H1 (cell line): Measurements from ENCODE around the gene DUSP10. TPM values are rescaled to one million over a fixed set of nuclear protein-coding genes. Genes with fewer than 3 reads are reported as not detected.

Experiments
- CTCF ChIA-PET: fragments of 300-600 bp; sonication (Branson Sonifier 250); formaldehyde crosslinking; loops from one replicate; lab custom pipeline; 2021; ENCODE audit not compliant: partially characterized antibody; lab: Charles Lee
- POLR2A ChIA-PET: fragments of 300-600 bp; sonication (Branson Sonifier 250); formaldehyde crosslinking; loops from one replicate; lab custom pipeline; 2021; ENCODE audit warnings: inconsistent platforms; ENCODE audit not compliant: partially characterized antibody; lab: Charles Lee
- DNase-seq, 2 experiments: peaks; one replicate each; pipeline versions ENCODE4 v3.0.0 to v3.0.0-alpha.2; 2010 to 2022; ENCODE audit warnings: low spot score in 2 of 2, low read depth in 1 of 2, mixed read lengths in 1 of 2
- FAIRE-seq: peaks from 2 replicates; lab custom pipeline; 2011; peaks lifted over from hg19 to GRCh38; lab: Jason Lieb, UNC
- H2AFZ ChIP-seq: 2 replicates; pipeline ENCODE4 v1.8.1; 2012; ENCODE audit warnings: low read length, inconsistent platforms
- H2AK5ac ChIP-seq: 2 replicates; pipeline ENCODE4 v1.6.1; 2013; ENCODE audit warnings: low read depth, low read length
- H2BK120ac ChIP-seq: replicated peaks from 2 replicates; pipeline ENCODE3; 2013; ENCODE audit warnings: low read depth, low read length, inconsistent platforms
- H2BK12ac ChIP-seq: 2 replicates; pipeline ENCODE4 v1.6.1; 2013; ENCODE audit warnings: low read depth, low read length
- H2BK15ac ChIP-seq: 2 replicates; pipeline ENCODE4 v1.6.1; 2013; ENCODE audit warnings: low read length
- H2BK20ac ChIP-seq: 2 replicates; pipeline ENCODE4 v1.6.1; 2013; ENCODE audit warnings: low read length
- H2BK5ac ChIP-seq: 2 replicates; pipeline ENCODE4 v1.6.1; 2013; ENCODE audit warnings: low read depth, low read length
- H3K14ac ChIP-seq: 2 replicates; pipeline ENCODE4 v1.6.1; 2013; ENCODE audit warnings: inconsistent platforms; ENCODE audit not compliant: insufficient read length
- H3K18ac ChIP-seq: 2 replicates; pipeline ENCODE4 v1.6.1; 2013; ENCODE audit warnings: low read length; ENCODE audit errors: extremely low read depth
- H3K23ac ChIP-seq: 2 replicates; pipeline ENCODE4 v1.6.1; 2013; ENCODE audit warnings: inconsistent platforms; ENCODE audit not compliant: insufficient read length
- H3K23me2 ChIP-seq: 2 replicates; pipeline ENCODE4 v1.6.1; 2013; ENCODE audit warnings: low read depth, low read length
- H3K27ac ChIP-seq: 2 replicates; pipeline ENCODE4 v1.6.1; 2011; ENCODE audit warnings: low read depth, low read length, inconsistent platforms
- H3K27me3 ChIP-seq, 4 experiments: replicated peaks in 1 of 4; 1 replicate in 1 of 4; 2 replicates in 3 of 4; pipeline versions ENCODE4 v1.6.1 to v1.8.1; 2011 to 2013; ENCODE audit warnings: low read length in 3 of 4, mild to moderate bottlenecking in 3 of 4, inconsistent platforms in 2 of 4, mixed read lengths in 2 of 4, moderate library complexity in 1 of 4; ENCODE audit not compliant: control insufficient read depth in 3 of 4, insufficient read depth in 3 of 4; ENCODE audit errors: extremely low read depth in 1 of 4
- H3K36me3 ChIP-seq, 4 experiments: 2 replicates each; pipeline versions ENCODE4 v1.6.1 to v1.8.1; 2011 to 2013; ENCODE audit warnings: mild to moderate bottlenecking in 4 of 4, low read length in 3 of 4, moderate library complexity in 2 of 4, control low read depth in 1 of 4, inconsistent platforms in 1 of 4; ENCODE audit not compliant: insufficient read depth in 4 of 4, control insufficient read depth in 2 of 4
- H3K4ac ChIP-seq: replicated peaks from 2 replicates; pipeline ENCODE3; 2013; ENCODE audit warnings: low read length, low read depth, mixed read lengths, inconsistent platforms; ENCODE audit not compliant: insufficient read length
- H3K4me1 ChIP-seq, 4 experiments: replicated peaks in 1 of 4; 1 replicate in 1 of 4; 2 replicates in 3 of 4; pipeline versions ENCODE4 v1.6.1 to v1.8.1; 2011 to 2013; ENCODE audit warnings: low read length in 3 of 4, inconsistent platforms in 2 of 4, mixed read lengths in 1 of 4; ENCODE audit not compliant: insufficient read depth in 4 of 4, control insufficient read depth in 3 of 4
- H3K4me2 ChIP-seq, 2 experiments: 2 replicates each; pipeline versions ENCODE4 v1.6.1 to v1.8.1; 2011 to 2013; ENCODE audit warnings: low read depth in 2 of 2, low read length in 2 of 2, control low read depth in 1 of 2, inconsistent platforms in 1 of 2, mild to moderate bottlenecking in 1 of 2; ENCODE audit not compliant: insufficient read depth in 1 of 2
- H3K4me3 ChIP-seq, 4 experiments: fragments of 200-600, 300-600 bp in 1 of 4; sonication (generic), shearing (Covaris generic), sonication (Bioruptor Twin) in 1 of 4; 2 replicates each; pipeline versions ENCODE4 v1.5.1 to v1.8.1; 2011 to 2016; ENCODE audit warnings: low read length in 4 of 4, low read depth in 3 of 4, control low read depth in 2 of 4, inconsistent platforms in 2 of 4, mild to moderate bottlenecking in 2 of 4, mixed read lengths in 1 of 4, moderate library complexity in 1 of 4; ENCODE audit not compliant: insufficient read depth in 2 of 4; ENCODE audit errors: extremely low read depth in 1 of 4
- H3K56ac ChIP-seq: replicated peaks from 2 replicates; pipeline ENCODE3; 2013; ENCODE audit warnings: low read depth, mild to moderate bottlenecking, mixed read lengths, low read length, inconsistent platforms; ENCODE audit not compliant: insufficient read length
- H3K79me1 ChIP-seq: 2 replicates; pipeline ENCODE4 v1.6.1; 2013; ENCODE audit warnings: low read depth, low read length, control low read depth
- H3K79me2 ChIP-seq, 2 experiments: 2 replicates each; pipeline versions ENCODE4 v1.6.1 to v1.8.1; 2012 to 2013; ENCODE audit warnings: low read length in 2 of 2, mild to moderate bottlenecking in 2 of 2, inconsistent platforms in 1 of 2; ENCODE audit not compliant: insufficient read depth in 2 of 2, control insufficient read depth in 1 of 2
- H3K9ac ChIP-seq, 4 experiments: replicated peaks in 1 of 4; 1 replicate in 1 of 4; 2 replicates in 3 of 4; pipeline versions ENCODE4 v1.6.1 to v1.8.1; 2011 to 2013; ENCODE audit warnings: low read depth in 3 of 4, low read length in 3 of 4, control low read depth in 2 of 4, mild to moderate bottlenecking in 2 of 4, moderate library complexity in 2 of 4, inconsistent platforms in 1 of 4; ENCODE audit errors: extremely low read depth in 1 of 4
- H3K9me3 ChIP-seq, 2 experiments: 2 replicates each; pipeline versions ENCODE4 v1.6.1 to v1.8.1; 2012 to 2013; ENCODE audit warnings: mild to moderate bottlenecking in 2 of 2, moderate library complexity in 2 of 2, control low read depth in 1 of 2, inconsistent platforms in 1 of 2, low read depth in 1 of 2, low read length in 1 of 2, mixed read lengths in 1 of 2; ENCODE audit not compliant: insufficient read depth in 2 of 2
- H4K20me1 ChIP-seq, 2 experiments: replicated peaks in 1 of 2; 2 replicates each; pipeline versions ENCODE3 to v1.8.1; 2011 to 2013; ENCODE audit warnings: inconsistent platforms in 2 of 2, low read length in 2 of 2, mild to moderate bottlenecking in 1 of 2; ENCODE audit not compliant: insufficient read depth in 2 of 2, control insufficient read depth in 1 of 2
- H4K5ac ChIP-seq: 2 replicates; pipeline ENCODE4 v1.6.1; 2013; ENCODE audit warnings: low read length, low read depth, mixed read lengths, inconsistent platforms; ENCODE audit not compliant: insufficient read length
- H4K8ac ChIP-seq: 2 replicates; pipeline ENCODE4 v1.8.0; 2013; ENCODE audit warnings: mild to moderate bottlenecking, moderate library complexity, low read length, inconsistent platforms; ENCODE audit not compliant: insufficient read depth; ENCODE audit errors: extremely low read depth
- H4K91ac ChIP-seq: replicated peaks from 2 replicates; pipeline ENCODE3; 2013; ENCODE audit warnings: low read length, mixed read lengths, inconsistent platforms; ENCODE audit not compliant: insufficient read length
- ASH2L ChIP-seq: fragments of 200-600, 300-600 bp; sonication (generic); IDR thresholded peaks from one replicate; pipeline ENCODE4 v1.7.1; 2017; ENCODE audit warnings: low read length
- BCL11A ChIP-seq, 2 experiments: IDR thresholded peaks; one replicate each; pipeline ENCODE4 v1.6.1; 2011; ENCODE audit warnings: low read depth in 2 of 2, low read length in 2 of 2, mild to moderate bottlenecking in 2 of 2
- BRCA1 ChIP-seq: IDR thresholded peaks from 2 replicates; pipeline ENCODE4 v1.6.1; 2012; ENCODE audit warnings: low read depth, low read length, improper control_type of control experiment
- CBX5 ChIP-seq: fragments of 300-800, 300-1000 bp; sonication (generic); IDR thresholded peaks from 2 replicates; pipeline ENCODE4 v1.7.1; 2016; ENCODE audit warnings: antibody characterized with exemption, low read length, low read depth
- CHD2 ChIP-seq: IDR thresholded peaks from 2 replicates; pipeline ENCODE4 v1.6.1; 2012; ENCODE audit warnings: low read length, improper control_type of control experiment
- EGR1 ChIP-seq: IDR thresholded peaks from 2 replicates; pipeline ENCODE4 v1.6.1; 2011; ENCODE audit warnings: low read depth, low read length, borderline replicate concordance
- HDAC6 ChIP-seq: IDR thresholded peaks from one replicate; pipeline ENCODE4 v1.7.1; 2012; ENCODE audit warnings: low read depth, mild to moderate bottlenecking, inconsistent platforms, low read length, moderate library complexity
- KDM5A ChIP-seq: fragments of 200-600 bp; IDR thresholded peaks from 2 replicates; pipeline ENCODE4 v1.7.1; 2012; ENCODE audit warnings: mild to moderate bottlenecking, low read length, inconsistent platforms, mixed read lengths
- NRF1 ChIP-seq: IDR thresholded peaks from 2 replicates; pipeline ENCODE4 v1.6.1; 2011; ENCODE audit warnings: mild to moderate bottlenecking, low read depth, low read length, improper control_type of control experiment
- SAP30 ChIP-seq: fragments of 300-600 bp; sonication (generic); IDR thresholded peaks from 2 replicates; pipeline ENCODE4 v1.7.1; 2012; ENCODE audit warnings: low read length, moderate library complexity, mild to moderate bottlenecking, inconsistent platforms; ENCODE audit not compliant: insufficient read depth, insufficient replicate concordance
- SP2 ChIP-seq: IDR thresholded peaks from 2 replicates; pipeline ENCODE4 v1.6.1; 2012; ENCODE audit warnings: mild to moderate bottlenecking, low read length, inconsistent platforms
- TEAD4 ChIP-seq: IDR thresholded peaks from 2 replicates; pipeline ENCODE4 v1.6.1; 2012; ENCODE audit warnings: low read depth, low read length, inconsistent platforms, mixed read lengths
- ZNF274 ChIP-seq: IDR thresholded peaks from 2 replicates; pipeline ENCODE4 v1.7.0; 2012; ENCODE audit warnings: low read length, borderline replicate concordance; ENCODE audit errors: extremely low read depth
- polyA plus RNA-seq, 7 experiments: library from polyadenylated mRNA; depleted of rRNA in 3 of 7; stranded (reverse) in 5 of 7; unstranded in 2 of 7; fragments of >200 nt in 5 of 7; fragments of 200-250 nt in 2 of 7; gene quantifications; 1 replicate in 5 of 7; 2 replicates in 1 of 7; 4 replicates in 1 of 7; pipeline versions ENCODE4 v1.2.1 to v1.2.3, GENCODE V29; 2011 to 2013; ENCODE audit warnings: missing spikeins in 2 of 7, mixed read lengths in 2 of 7
- total RNA-seq: library from RNA; stranded (reverse); fragmentation: NEBNext Ultra II Directional; extraction: Animal tissue kit (Norgen Biotek cat#: 25700); gene quantifications from 2 replicates; pipeline ENCODE4 v1.2.1, GENCODE V29; 2021
- TF ChIP-seq, protein P1 (sequence below): IDR thresholded peaks from 2 replicates; pipeline ENCODE4 v1.6.1; 2012; ENCODE audit warnings: inconsistent platforms

Gene DUSP10
- total and polyA plus RNA-seq, 2 of the 8 experiments (the other 6 are each of a cell fraction or from before 2014, with no cell fraction given): 1.2 TPM

DNA sequence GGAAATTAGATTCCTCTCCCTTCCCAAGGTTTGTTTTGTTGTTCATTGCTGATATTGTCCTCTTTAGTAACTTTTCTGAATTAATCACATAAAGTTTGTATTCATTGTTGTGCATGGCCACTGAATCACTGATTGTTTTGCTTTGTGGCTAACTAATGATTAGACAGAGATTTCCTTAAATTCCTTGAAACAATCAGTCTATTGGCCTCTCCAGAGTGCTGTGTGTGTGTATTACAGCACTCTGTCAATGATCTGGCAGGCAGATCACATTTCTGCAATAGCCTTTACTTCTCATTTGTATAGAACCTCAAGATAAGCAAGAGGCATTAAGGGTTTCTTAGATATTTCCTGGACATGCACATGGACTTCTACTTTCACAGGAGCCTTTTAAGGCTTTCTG lies 78.6 kb downstream of the DUSP10 start:
- no peak overlapping the region for H3K4me2 ChIP-seq
- FAIRE-seq (no peak), DNase-seq (no peak)
- H2BK20ac ChIP-seq: no peak overlapping the region
- no peak overlapping the region for H2BK5ac ChIP-seq
- H3K23me2 ChIP-seq: no peaks in the 10 kb centered on the region
- H3K27ac ChIP-seq: no peak overlapping the region
- H2AK5ac ChIP-seq: no peak overlapping the region
- H2AFZ ChIP-seq: no peak overlapping the region
- ChIA-PET CTCF (interaction anchor here (1.2 kb wide), 1 partner anchor 432 kb away, joined by 4 read pairs; no protein-coding TSS in a partner anchor), POLR2A (no interaction called here)
- H3K14ac ChIP-seq: no peak overlapping the region
- no peaks in the 10 kb centered on the region for H4K20me1 ChIP-seq
- no peak overlapping the region for H2BK12ac ChIP-seq
- H4K91ac ChIP-seq: no peak overlapping the region
- H3K79me1 ChIP-seq: no peaks in the 10 kb centered on the region
- no peaks in the 10 kb centered on the region for H3K36me3 ChIP-seq
- H2BK15ac ChIP-seq: no peak overlapping the region
- no peaks in the 10 kb centered on the region for H3K79me2 ChIP-seq
- no peak overlapping the region for H3K23ac ChIP-seq
- no peak overlapping the region for H3K18ac ChIP-seq
- no peak overlapping the region for H4K8ac ChIP-seq
- H3K27me3 ChIP-seq: no peaks in the 10 kb centered on the region
- H3K56ac ChIP-seq: no peak overlapping the region
- H3K4ac ChIP-seq: no peak overlapping the region
- H2BK120ac ChIP-seq: no peak overlapping the region
- no peaks in the 10 kb centered on the region for H3K9me3 ChIP-seq
- no peak overlapping the region for H4K5ac ChIP-seq
- H3K4me3 ChIP-seq: no peak overlapping the region
- TF ChIP-seq KDM5A (no peak), SP2 (no peak), BCL11A (IDR thresholded peaks at IDR 0.05; ENCODE audit: low read depth in 2 of 2, low read length in 2 of 2) (no peak), TEAD4 (no peak), NRF1 (no peak), ZNF274 (no peak), SAP30 (no peak), ASH2L (no peak), EGR1 (no peak), HDAC6 (no peak), BRCA1 (no peak), CHD2 (no peak), CBX5 (no peak)
- TF ChIP-seq, protein P1, sequence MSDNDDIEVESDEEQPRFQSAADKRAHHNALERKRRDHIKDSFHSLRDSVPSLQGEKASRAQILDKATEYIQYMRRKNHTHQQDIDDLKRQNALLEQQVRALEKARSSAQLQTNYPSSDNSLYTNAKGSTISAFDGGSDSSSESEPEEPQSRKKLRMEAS: no peak
- no peak overlapping the region for H3K9ac ChIP-seq
- peaks cover 0 to 3% (median 0%) of the 10 kb centered on the region in 4 experiments; a peak in 2 of 7 replicates for H3K4me1 ChIP-seq
